GM23338 (cell line): ENCODE measurements around the gene RPA1. TPM values are rescaled to one million over a fixed set of nuclear protein-coding genes. Genes with fewer than 3 reads are reported as not detected.
"Not testable (repeated sequence)": the region's sequence is repeated elsewhere in the genome, so short reads cannot be mapped to it uniquely, and the experiment has no call there.

Experiments
- ATAC-seq: fragments of 200-7000 bp; cut with Tn5 transposase; 3 replicates; pipeline ENCODE4 v1.9.1; 2020
- DNase-seq: peaks from one replicate; pipeline ENCODE4 v3.0.0-alpha.2; 2015; ENCODE audit warnings: low spot score
- H2AFZ ChIP-seq: fragments of 200-600 bp; sonication (generic); 2 replicates; pipeline ENCODE4 v1.8.0; 2016; ENCODE audit warnings: antibody characterized with exemption, mild to moderate bottlenecking, moderate library complexity
- H3F3A ChIP-seq: fragments of 200-600 bp; sonication (generic); replicated peaks from 2 replicates; pipeline ENCODE4 v1.8.0; 2017; ENCODE audit warnings: antibody characterized with exemption, mixed run types, low read depth
- H3K27ac ChIP-seq: fragments of 200-600 bp; sonication (generic); 2 replicates; pipeline ENCODE4 v1.6.1; 2016; ENCODE audit warnings: low read depth
- H3K27me3 ChIP-seq: fragments of 200-600 bp; sonication (generic); 2 replicates; pipeline ENCODE4 v1.8.0; 2016; ENCODE audit warnings: mild to moderate bottlenecking, mixed run types, moderate library complexity; ENCODE audit not compliant: insufficient read depth
- H3K36me3 ChIP-seq: fragments of 200-600 bp; sonication (generic); 2 replicates; pipeline ENCODE4 v1.8.0; 2016; ENCODE audit warnings: mild to moderate bottlenecking; ENCODE audit not compliant: insufficient read depth
- H3K4me1 ChIP-seq: fragments of 200-600 bp; sonication (generic); 2 replicates; pipeline ENCODE4 v1.8.0; 2016; ENCODE audit warnings: mild to moderate bottlenecking, moderate library complexity; ENCODE audit not compliant: insufficient read depth
- H3K4me2 ChIP-seq: fragments of 200-600 bp; sonication (generic); 2 replicates; pipeline ENCODE4 v1.7.1; 2017; ENCODE audit warnings: mixed run types
- H3K4me3 ChIP-seq: fragments of 200-600 bp; sonication (generic); 2 replicates; pipeline ENCODE4 v1.6.1; 2016; ENCODE audit warnings: mixed run types
- H3K79me2 ChIP-seq: fragments of 200-600 bp; sonication (generic); replicated peaks from 2 replicates; pipeline ENCODE4 v1.8.0; 2017; ENCODE audit warnings: mild to moderate bottlenecking; ENCODE audit not compliant: insufficient read depth
- H3K9me2 ChIP-seq: fragments of 200-600 bp; sonication (generic); 2 replicates; pipeline ENCODE4 v1.8.0; 2017; ENCODE audit not compliant: insufficient read depth
- H4K20me1 ChIP-seq: fragments of 200-600 bp; sonication (generic); replicated peaks from 2 replicates; pipeline ENCODE4 v1.8.0; 2017; ENCODE audit warnings: mild to moderate bottlenecking; ENCODE audit not compliant: insufficient read depth
- H3K27ac Mint-ChIP-seq: 2 replicates; pipeline ENCODE4 v1.8.0; 2020; ENCODE audit warnings: inconsistent platforms, mild to moderate bottlenecking, moderate library complexity, mixed read lengths
- H3K27me3 Mint-ChIP-seq: 3 replicates; pipeline ENCODE4 v1.8.0; 2022; ENCODE audit warnings: low read depth, mild to moderate bottlenecking, moderate library complexity, mixed read lengths, inconsistent platforms; ENCODE audit not compliant: insufficient read depth, poor library complexity
- H3K36me3 Mint-ChIP-seq: 3 replicates; pipeline ENCODE4 v1.8.0; 2021; ENCODE audit warnings: low read depth, mild to moderate bottlenecking, inconsistent platforms, moderate library complexity, mixed read lengths
- H3K4me1 Mint-ChIP-seq: 3 replicates; pipeline ENCODE4 v1.8.0; 2020; ENCODE audit warnings: mild to moderate bottlenecking, inconsistent platforms, mixed read lengths
- H3K4me3 Mint-ChIP-seq: 3 replicates; pipeline ENCODE4 v1.8.0; 2021; ENCODE audit warnings: moderate library complexity, mild to moderate bottlenecking, inconsistent platforms, mixed read lengths
- H3K9me3 Mint-ChIP-seq: 3 replicates; pipeline ENCODE4 v1.8.0; 2020; ENCODE audit warnings: moderate library complexity, mild to moderate bottlenecking, inconsistent platforms, mixed read lengths
- CREB1 ChIP-seq: fragments of 250-450 bp; sonication (Bioruptor Pico); IDR thresholded peaks from 2 replicates; pipeline ENCODE4 v1.5.0; 2020; ENCODE audit warnings: low read depth, mild to moderate bottlenecking, moderate library complexity
- EZH2phosphoT487 ChIP-seq: fragments of 200-600 bp; sonication (generic); IDR thresholded peaks from one replicate; pipeline ENCODE4 v1.8.1; 2018; ENCODE audit warnings: antibody characterized with exemption; ENCODE audit not compliant: unreplicated experiment
- JUNB ChIP-seq: IDR thresholded peaks from one replicate; pipeline ENCODE4 v1.6.1; 2016; ENCODE audit warnings: antibody characterized with exemption; ENCODE audit not compliant: unreplicated experiment
- POLR2AphosphoS5 ChIP-seq: IDR thresholded peaks from 2 replicates; pipeline ENCODE4 v1.6.1; 2016; ENCODE audit warnings: antibody characterized with exemption, low read depth
- STAT1 ChIP-seq: IDR thresholded peaks from one replicate; pipeline ENCODE4 v1.6.1; 2016; ENCODE audit warnings: antibody characterized with exemption; ENCODE audit not compliant: unreplicated experiment
- polyA plus RNA-seq: library from polyadenylated mRNA; unstranded; fragments of >200 nt; fragmentation: Nextera tagmentation; extraction: Ambion mirVana; gene quantifications from 2 replicates; pipeline ENCODE4 v1.2.1, GENCODE V29; 2016
- total RNA-seq: library from RNA; depleted of rRNA; stranded (reverse); fragments of >200 nt; shearing (Covaris generic); gene quantifications from 2 replicates; pipeline ENCODE4 v1.2.3, GENCODE V29; 2014
- TF ChIP-seq, protein P1 (sequence below): IDR thresholded peaks from one replicate; pipeline ENCODE4 v1.6.1; 2018; ENCODE audit warnings: antibody characterized with exemption; ENCODE audit not compliant: unreplicated experiment
- TF ChIP-seq, protein P2 (sequence below): IDR thresholded peaks from 2 replicates; pipeline ENCODE4 v1.6.1; 2016; ENCODE audit warnings: antibody characterized with exemption

The RPA1 gene
- total and polyA plus RNA-seq, 2 experiments from 2014 or later: 33.7 to 52.1 TPM

DNA sequence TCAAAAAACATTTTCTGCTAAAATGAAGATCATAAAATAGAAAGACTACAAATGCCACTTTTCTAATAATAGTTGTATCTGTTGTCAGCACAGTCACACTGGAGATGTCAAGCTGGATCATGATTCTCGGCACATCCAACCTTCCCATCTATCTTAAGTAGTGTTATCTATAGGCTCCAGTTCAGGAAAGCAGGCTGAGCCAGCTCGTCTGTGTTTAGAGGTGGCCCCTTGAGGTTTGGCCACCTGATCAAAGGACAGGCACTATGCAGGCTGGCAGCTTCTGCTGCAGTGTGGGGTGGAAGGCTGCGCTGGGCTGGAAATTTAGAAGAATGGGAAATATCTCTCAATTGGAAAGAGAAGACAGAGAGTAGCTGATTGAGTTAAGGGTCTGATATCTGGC, 32.5 kb upstream of the RPA1 start:
- no peak for ATAC-seq

DNA sequence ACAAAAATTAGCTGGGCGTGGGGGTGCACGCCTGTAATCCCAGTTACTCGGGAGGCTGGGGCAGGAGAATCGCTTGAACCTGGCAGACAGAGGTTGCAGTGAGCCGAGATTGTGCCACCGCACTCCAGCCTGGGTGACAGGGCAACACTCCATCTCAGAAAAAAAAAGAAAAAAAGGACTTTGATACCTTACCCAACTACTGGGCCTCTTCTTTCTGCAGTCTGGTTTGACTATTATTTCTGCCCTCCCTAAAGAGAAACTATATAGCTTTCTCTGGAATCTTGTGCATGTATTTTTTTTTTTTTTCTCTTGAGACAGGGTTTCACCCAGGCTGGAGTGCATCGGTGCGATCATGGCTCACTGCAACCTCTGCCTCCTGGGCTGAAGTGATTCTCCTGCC, 32.0 kb upstream of the RPA1 start:
- H3K4me2 ChIP-seq, H3K4me1 Mint-ChIP-seq, H3K4me1 ChIP-seq, H3K4me3 Mint-ChIP-seq, H2AFZ ChIP-seq, H3K4me3 ChIP-seq, H3K9me3 Mint-ChIP-seq, H3K27ac ChIP-seq, DNase-seq, H3K27ac Mint-ChIP-seq, H3F3A ChIP-seq, ATAC-seq, H3K9me2 ChIP-seq, H3K27me3 ChIP-seq, H3K27me3 Mint-ChIP-seq: not testable (repeated sequence)
- Histone ChIP-seq H3K79me2 (peaks cover 33% of the 10 kb centered on the region), H3K36me3 (0 out of 2 replicates have a peak, but pooled peaks cover 14% of the 10 kb centered on the region), H4K20me1 (peaks cover 19% of the 10 kb centered on the region; the same call in 1 of the 2 replicates)
- peaks cover 43% of the 10 kb centered on the region for H3K36me3 Mint-ChIP-seq

More for the DNA sequence above, 32.5 kb upstream of the RPA1 start:
- H3K79me2 ChIP-seq: peaks cover 33% of the 10 kb centered on the region
- H3K27ac Mint-ChIP-seq: no peak overlapping the region
- H3K9me3 Mint-ChIP-seq: no peaks in the 10 kb centered on the region
- H3K9me2 ChIP-seq: no peaks in the 10 kb centered on the region
- H3F3A ChIP-seq: no peaks in the 10 kb centered on the region
- H3K4me3 Mint-ChIP-seq: no peak overlapping the region
- H3K4me2 ChIP-seq: no peak overlapping the region
- TF ChIP-seq JUNB (no peak), CREB1 (CRISPR knock-in tag) (no peak), EZH2phosphoT487 (no peak), STAT1 (no peak), POLR2AphosphoS5 (no peak)
- TF ChIP-seq, protein P1, sequence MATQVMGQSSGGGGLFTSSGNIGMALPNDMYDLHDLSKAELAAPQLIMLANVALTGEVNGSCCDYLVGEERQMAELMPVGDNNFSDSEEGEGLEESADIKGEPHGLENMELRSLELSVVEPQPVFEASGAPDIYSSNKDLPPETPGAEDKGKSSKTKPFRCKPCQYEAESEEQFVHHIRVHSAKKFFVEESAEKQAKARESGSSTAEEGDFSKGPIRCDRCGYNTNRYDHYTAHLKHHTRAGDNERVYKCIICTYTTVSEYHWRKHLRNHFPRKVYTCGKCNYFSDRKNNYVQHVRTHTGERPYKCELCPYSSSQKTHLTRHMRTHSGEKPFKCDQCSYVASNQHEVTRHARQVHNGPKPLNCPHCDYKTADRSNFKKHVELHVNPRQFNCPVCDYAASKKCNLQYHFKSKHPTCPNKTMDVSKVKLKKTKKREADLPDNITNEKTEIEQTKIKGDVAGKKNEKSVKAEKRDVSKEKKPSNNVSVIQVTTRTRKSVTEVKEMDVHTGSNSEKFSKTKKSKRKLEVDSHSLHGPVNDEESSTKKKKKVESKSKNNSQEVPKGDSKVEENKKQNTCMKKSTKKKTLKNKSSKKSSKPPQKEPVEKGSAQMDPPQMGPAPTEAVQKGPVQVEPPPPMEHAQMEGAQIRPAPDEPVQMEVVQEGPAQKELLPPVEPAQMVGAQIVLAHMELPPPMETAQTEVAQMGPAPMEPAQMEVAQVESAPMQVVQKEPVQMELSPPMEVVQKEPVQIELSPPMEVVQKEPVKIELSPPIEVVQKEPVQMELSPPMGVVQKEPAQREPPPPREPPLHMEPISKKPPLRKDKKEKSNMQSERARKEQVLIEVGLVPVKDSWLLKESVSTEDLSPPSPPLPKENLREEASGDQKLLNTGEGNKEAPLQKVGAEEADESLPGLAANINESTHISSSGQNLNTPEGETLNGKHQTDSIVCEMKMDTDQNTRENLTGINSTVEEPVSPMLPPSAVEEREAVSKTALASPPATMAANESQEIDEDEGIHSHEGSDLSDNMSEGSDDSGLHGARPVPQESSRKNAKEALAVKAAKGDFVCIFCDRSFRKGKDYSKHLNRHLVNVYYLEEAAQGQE: no peak
- TF ChIP-seq, protein P2, sequence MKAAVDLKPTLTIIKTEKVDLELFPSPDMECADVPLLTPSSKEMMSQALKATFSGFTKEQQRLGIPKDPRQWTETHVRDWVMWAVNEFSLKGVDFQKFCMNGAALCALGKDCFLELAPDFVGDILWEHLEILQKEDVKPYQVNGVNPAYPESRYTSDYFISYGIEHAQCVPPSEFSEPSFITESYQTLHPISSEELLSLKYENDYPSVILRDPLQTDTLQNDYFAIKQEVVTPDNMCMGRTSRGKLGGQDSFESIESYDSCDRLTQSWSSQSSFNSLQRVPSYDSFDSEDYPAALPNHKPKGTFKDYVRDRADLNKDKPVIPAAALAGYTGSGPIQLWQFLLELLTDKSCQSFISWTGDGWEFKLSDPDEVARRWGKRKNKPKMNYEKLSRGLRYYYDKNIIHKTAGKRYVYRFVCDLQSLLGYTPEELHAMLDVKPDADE: no peak
- no peaks in the 10 kb centered on the region for H3K27me3 ChIP-seq
- H4K20me1 ChIP-seq: peaks cover 22% of the 10 kb centered on the region; the same call in 1 of the 2 replicates
- H3K4me1 Mint-ChIP-seq: no peaks in the 10 kb centered on the region
- H3K27me3 Mint-ChIP-seq: peaks cover 6% of the 10 kb centered on the region
- no peak overlapping the region for H2AFZ ChIP-seq
- H3K4me3 ChIP-seq: no peak overlapping the region
- no peak for DNase-seq
- H3K27ac ChIP-seq: no peak overlapping the region
- no peaks in the 10 kb centered on the region for H3K4me1 ChIP-seq
- 0 out of 2 replicates have a peak, but pooled peaks cover 14% of the 10 kb centered on the region for H3K36me3 ChIP-seq
- peaks cover 42% of the 10 kb centered on the region; the same call in 2 of the 3 replicates for H3K36me3 Mint-ChIP-seq
